K562 (cell line): ENCODE results near the gene KPRP. TPM values are rescaled to one million over a fixed set of nuclear protein-coding genes. Genes with fewer than 3 reads are reported as not detected.

Source experiments
- ATAC-seq: fragments of 200-7000 bp; cut with Tn5 transposase; 3 replicates; pipeline ENCODE4 v1.9.1; 2020; ENCODE audit warnings: moderate library complexity
- BruUV-seq: library from RNA; stranded (reverse); fragments of 400-500 nt; replicated peaks from 2 replicates; lab custom pipeline; 2021; lab: Mats Ljungman, UMichigan
- CTCF ChIA-PET: fragments of 300-600 bp; formaldehyde crosslinking; extraction: SDS; loops from one replicate; lab custom pipeline; 2021; ENCODE audit warnings: low intra/inter-chr PET ratio; lab: Yijun Ruan, JAX
- POLR2A ChIA-PET: fragments of 300-600, 350-650 bp; sonication (Branson Sonifier 250); formaldehyde crosslinking; extraction: SDS; loops from one replicate; lab custom pipeline; 2021; ENCODE audit warnings: antibody characterized with exemption, inconsistent platforms; lab: Yijun Ruan, JAX
- DNase-seq, 4 experiments: peaks; one replicate each; pipeline versions ENCODE4 v3.0.0 to v3.0.0-alpha.2; 2011 to 2018; ENCODE audit warnings: low spot score in 3 of 4, mixed read lengths in 3 of 4; ENCODE audit errors: extremely low read depth in 1 of 4
- FAIRE-seq: peaks from 2 replicates; lab custom pipeline; 2011; peaks lifted over from hg19 to GRCh38; lab: Jason Lieb, UNC
- H2AFZ ChIP-seq: 2 replicates; pipeline ENCODE4 v1.6.0; 2011; ENCODE audit warnings: low read depth, low read length, control low read depth, inconsistent platforms
- H3K27ac ChIP-seq: fragments of 200-600 bp; 3 replicates; pipeline ENCODE4 v1.8.0; 2011; ENCODE audit warnings: low read depth, mild to moderate bottlenecking, control low read depth, inconsistent platforms, low read length, moderate library complexity, mixed read lengths; ENCODE audit errors: extremely low read depth
- H3K27me3 ChIP-seq, 2 experiments: fragments of 300-600 bp in 1 of 2; 2 replicates in 1 of 2; 3 replicates in 1 of 2; pipeline versions ENCODE4 v1.6.0 to v1.8.0; 2011; ENCODE audit warnings: inconsistent platforms in 2 of 2, low read length in 2 of 2, mild to moderate bottlenecking in 1 of 2, mixed read lengths in 1 of 2, moderate library complexity in 1 of 2; ENCODE audit not compliant: control insufficient read depth in 2 of 2, insufficient read depth in 2 of 2
- H3K36me3 ChIP-seq: fragments of 300-600 bp; 3 replicates; pipeline ENCODE4 v1.8.0; 2011; ENCODE audit warnings: mild to moderate bottlenecking, low read length, inconsistent platforms; ENCODE audit not compliant: control insufficient read depth, insufficient read depth
- H3K4me1 ChIP-seq, 2 experiments: fragments of 200-600 bp in 1 of 2; replicated peaks in 1 of 2; 2 replicates in 1 of 2; 3 replicates in 1 of 2; pipeline versions ENCODE4 v1.5.1 to v1.8.0; 2011; ENCODE audit warnings: inconsistent platforms in 2 of 2, low read length in 2 of 2, mild to moderate bottlenecking in 1 of 2, mixed read lengths in 1 of 2, moderate library complexity in 1 of 2; ENCODE audit not compliant: control insufficient read depth in 2 of 2, insufficient read depth in 2 of 2
- H3K4me2 ChIP-seq: 2 replicates; pipeline ENCODE4 v1.6.1; 2011; ENCODE audit warnings: low read length, control low read depth, inconsistent platforms, mixed read lengths; ENCODE audit not compliant: insufficient read depth
- H3K4me3 ChIP-seq: fragments of 200-600 bp; sonication (generic), shearing (Covaris generic); 2 replicates; pipeline ENCODE4 v1.5.1; 2016; ENCODE audit warnings: control low read depth, inconsistent platforms
- H3K79me2 ChIP-seq: fragments of 200-600 bp; 3 replicates; pipeline ENCODE4 v1.8.0; 2011; ENCODE audit warnings: low read length, inconsistent platforms; ENCODE audit not compliant: control insufficient read depth, insufficient read depth
- H3K9ac ChIP-seq, 2 experiments: 2 replicates each; pipeline versions ENCODE4 v1.6.0 to v1.6.1; 2011; ENCODE audit warnings: low read depth in 2 of 2, low read length in 2 of 2, control low read depth in 1 of 2, inconsistent platforms in 1 of 2, mild to moderate bottlenecking in 1 of 2, mixed read lengths in 1 of 2; ENCODE audit not compliant: insufficient read depth in 1 of 2
- H3K9me1 ChIP-seq: one replicate; pipeline ENCODE4 v1.6.0; 2011; ENCODE audit warnings: inconsistent platforms, mild to moderate bottlenecking, low read length, moderate library complexity; ENCODE audit not compliant: control insufficient read depth, insufficient read depth
- H3K9me3 ChIP-seq: replicated peaks from 2 replicates; pipeline ENCODE4 v1.5.1; 2011; ENCODE audit warnings: low read depth, low read length, inconsistent platforms; ENCODE audit not compliant: control insufficient read depth, insufficient read depth
- H4K20me1 ChIP-seq: replicated peaks from 2 replicates; pipeline ENCODE4 v1.6.1; 2011; ENCODE audit warnings: low read length, inconsistent platforms, mixed read lengths; ENCODE audit not compliant: control insufficient read depth, insufficient read depth
- GATAD2B ChIP-seq: fragments of 450-650 bp; IDR thresholded peaks from 2 replicates; pipeline ENCODE4 v1.6.1; 2017; ENCODE audit warnings: mild to moderate bottlenecking, borderline replicate concordance
- KLF10 ChIP-seq: fragments of 250-450 bp; sonication (Bioruptor Pico); IDR thresholded peaks from 2 replicates; pipeline ENCODE4 v1.6.1; 2021; ENCODE audit warnings: matching md5 sums
- NFRKB ChIP-seq: fragments of 450-650 bp; IDR thresholded peaks from 2 replicates; pipeline ENCODE4 v1.6.1; 2016; ENCODE audit warnings: low read depth
- NUFIP1 ChIP-seq: fragments of 450-650 bp; IDR thresholded peaks from 2 replicates; pipeline ENCODE4 v1.6.1; 2018; ENCODE audit not compliant: partially characterized antibody
- PHB ChIP-seq: fragments of 250-450 bp; sonication (Bioruptor Pico); IDR thresholded peaks from 2 replicates; pipeline ENCODE4 v1.5.0; 2021
- WGBS: fragments of 100-300 bp; shearing (Covaris generic); methylation state at CpG from one replicate; pipeline ENCODE4 v1.1.6; 2016; ENCODE audit warnings: low coverage, mixed read lengths; ENCODE audit not compliant: insufficient coverage; ENCODE audit errors: missing lambda C conversion rate; 5-methylcytosine and 5-hydroxymethylcytosine counted together
- in situ Hi-C: fragments of 300-500 bp; cut with MboI; formaldehyde crosslinking; loops from 4 replicates; pipeline ENCODE4 v1.15.0; 2018; ENCODE audit warnings: inconsistent platforms, mixed read lengths
- intact Hi-C: fragments of 100-400 bp; cut with micrococcal nuclease; formaldehyde crosslinking; loops from 2 replicates; pipeline ENCODE4 v1.14.2; 2022
- polyA plus RNA-seq, 8 experiments: library from polyadenylated mRNA; depleted of rRNA in 4 of 8; stranded (reverse) in 5 of 8; unstranded in 3 of 8; fragments of >200 nt; fragmentation: Nextera tagmentation in 2 of 8; fragmentation: Illumina TruSeq in 1 of 8; extraction: Ambion mirVana in 2 of 8; extraction: Trizol in 1 of 8; gene quantifications; 2 replicates each; pipeline versions ENCODE4 v1.2.1 to v1.2.3, GENCODE V29; 2011 to 2014; ENCODE audit warnings: inconsistent platforms in 1 of 8, missing spikeins in 1 of 8
- total RNA-seq, 7 experiments: library from RNA; depleted of rRNA in 6 of 7; stranded (reverse); fragments of >200 nt in 6 of 7; fragmentation: Illumina TruSeq in 2 of 7; extraction: Trizol in 2 of 7; gene quantifications; 2 replicates each; pipeline versions ENCODE4 v1.2.1 to v1.2.3, GENCODE V29; 2011 to 2021; ENCODE audit warnings: low replicate concordance in 1 of 7
- TF ChIP-seq, protein P1 (sequence below): fragments of 450-650 bp; formaldehyde crosslinking; IDR thresholded peaks from 2 replicates; pipeline ENCODE4 v1.4.0; 2022; ENCODE audit warnings: missing genetic modification characterization
- TF ChIP-seq, protein P2 (sequence below), 2 experiments: IDR thresholded peaks; 2 replicates each; pipeline ENCODE4 v1.6.1; 2012; ENCODE audit warnings: improper control_type of control experiment in 2 of 2, low read depth in 2 of 2, low read length in 2 of 2, borderline replicate concordance in 1 of 2
- TF ChIP-seq, protein P3 (sequence below): IDR thresholded peaks from 2 replicates; pipeline ENCODE4 v1.6.1; 2011; ENCODE audit warnings: borderline replicate concordance, low read depth, mild to moderate bottlenecking, moderate library complexity, low read length; ENCODE audit not compliant: insufficient read depth, poor library complexity, severe bottlenecking

Gene KPRP
- total and polyA plus RNA-seq, 9 of the 15 experiments (the other 6 are each of a cell fraction or from before 2014, with no cell fraction given), result not detected

DNA sequence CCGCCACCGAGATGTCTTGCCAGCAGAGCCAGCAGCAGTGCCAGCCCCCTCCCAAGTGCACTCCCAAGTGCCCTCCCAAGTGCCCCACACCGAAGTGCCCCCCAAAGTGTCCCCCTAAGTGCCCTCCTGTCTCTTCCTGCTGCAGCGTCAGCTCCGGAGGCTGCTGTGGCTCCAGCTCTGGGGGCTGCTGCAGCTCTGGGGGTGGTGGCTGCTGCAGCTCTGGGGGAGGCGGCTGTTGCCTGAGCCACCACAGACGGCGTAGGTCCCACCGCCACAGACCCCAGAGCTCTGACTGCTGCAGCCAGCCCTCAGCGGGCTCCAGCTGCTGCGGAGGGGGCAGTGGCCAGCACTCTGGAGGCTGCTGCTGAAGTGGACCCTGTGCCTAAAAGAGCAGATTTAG lies 18.5 kb downstream of the KPRP start:
- Histone ChIP-seq H3K79me2 (no peaks in the 10 kb centered on the region), H3K4me3 (no peak overlapping the region), H3K36me3 (no peaks in the 10 kb centered on the region), H3K27me3 (no peaks in the 10 kb centered on the region), H3K27ac (no peak overlapping the region), H3K9me1 (no peaks in the 10 kb centered on the region), H3K9me3 (no peaks in the 10 kb centered on the region), H3K4me1 (no peaks in the 10 kb centered on the region), H3K9ac (no peak overlapping the region), H3K4me2 (no peak overlapping the region), H2AFZ (no peak overlapping the region), H4K20me1 (no peaks in the 10 kb centered on the region)
- POLR2A ChIA-PET, result interaction anchor here (0.6 kb wide), 1 partner anchor 12 kb away, joined by 3 read pairs; no protein-coding TSS in a partner anchor
- intact Hi-C loops, result no loop called here
- CTCF ChIA-PET, result no interaction called here
- ATAC-seq (no peak), DNase-seq (no peak), FAIRE-seq (no peak)
- 0% methylated on average over 8 of the region's 11 CpGs for WGBS
- no TSS peak for BruUV-seq
- in situ Hi-C loops, result no loop called here
- TF ChIP-seq GATAD2B (no peak), NFRKB (no peak), NUFIP1 (no peak), PHB (CRISPR knock-in tag) (no peak), KLF10 (CRISPR knock-in tag) (no peak)
- TF ChIP-seq, protein P1, sequence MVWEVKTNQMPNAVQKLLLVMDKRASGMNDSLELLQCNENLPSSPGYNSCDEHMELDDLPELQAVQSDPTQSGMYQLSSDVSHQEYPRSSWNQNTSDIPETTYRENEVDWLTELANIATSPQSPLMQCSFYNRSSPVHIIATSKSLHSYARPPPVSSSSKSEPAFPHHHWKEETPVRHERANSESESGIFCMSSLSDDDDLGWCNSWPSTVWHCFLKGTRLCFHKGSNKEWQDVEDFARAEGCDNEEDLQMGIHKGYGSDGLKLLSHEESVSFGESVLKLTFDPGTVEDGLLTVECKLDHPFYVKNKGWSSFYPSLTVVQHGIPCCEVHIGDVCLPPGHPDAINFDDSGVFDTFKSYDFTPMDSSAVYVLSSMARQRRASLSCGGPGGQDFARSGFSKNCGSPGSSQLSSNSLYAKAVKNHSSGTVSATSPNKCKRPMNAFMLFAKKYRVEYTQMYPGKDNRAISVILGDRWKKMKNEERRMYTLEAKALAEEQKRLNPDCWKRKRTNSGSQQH (CRISPR knock-in tag), result no peak
- TF ChIP-seq, protein P2, sequence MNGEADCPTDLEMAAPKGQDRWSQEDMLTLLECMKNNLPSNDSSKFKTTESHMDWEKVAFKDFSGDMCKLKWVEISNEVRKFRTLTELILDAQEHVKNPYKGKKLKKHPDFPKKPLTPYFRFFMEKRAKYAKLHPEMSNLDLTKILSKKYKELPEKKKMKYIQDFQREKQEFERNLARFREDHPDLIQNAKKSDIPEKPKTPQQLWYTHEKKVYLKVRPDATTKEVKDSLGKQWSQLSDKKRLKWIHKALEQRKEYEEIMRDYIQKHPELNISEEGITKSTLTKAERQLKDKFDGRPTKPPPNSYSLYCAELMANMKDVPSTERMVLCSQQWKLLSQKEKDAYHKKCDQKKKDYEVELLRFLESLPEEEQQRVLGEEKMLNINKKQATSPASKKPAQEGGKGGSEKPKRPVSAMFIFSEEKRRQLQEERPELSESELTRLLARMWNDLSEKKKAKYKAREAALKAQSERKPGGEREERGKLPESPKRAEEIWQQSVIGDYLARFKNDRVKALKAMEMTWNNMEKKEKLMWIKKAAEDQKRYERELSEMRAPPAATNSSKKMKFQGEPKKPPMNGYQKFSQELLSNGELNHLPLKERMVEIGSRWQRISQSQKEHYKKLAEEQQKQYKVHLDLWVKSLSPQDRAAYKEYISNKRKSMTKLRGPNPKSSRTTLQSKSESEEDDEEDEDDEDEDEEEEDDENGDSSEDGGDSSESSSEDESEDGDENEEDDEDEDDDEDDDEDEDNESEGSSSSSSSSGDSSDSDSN (IDR thresholded peaks at IDR 0.05; ENCODE audit: borderline replicate concordance in 1 of 2, low read depth in 2 of 2, low read length in 2 of 2), result no peak
- TF ChIP-seq, protein P3, sequence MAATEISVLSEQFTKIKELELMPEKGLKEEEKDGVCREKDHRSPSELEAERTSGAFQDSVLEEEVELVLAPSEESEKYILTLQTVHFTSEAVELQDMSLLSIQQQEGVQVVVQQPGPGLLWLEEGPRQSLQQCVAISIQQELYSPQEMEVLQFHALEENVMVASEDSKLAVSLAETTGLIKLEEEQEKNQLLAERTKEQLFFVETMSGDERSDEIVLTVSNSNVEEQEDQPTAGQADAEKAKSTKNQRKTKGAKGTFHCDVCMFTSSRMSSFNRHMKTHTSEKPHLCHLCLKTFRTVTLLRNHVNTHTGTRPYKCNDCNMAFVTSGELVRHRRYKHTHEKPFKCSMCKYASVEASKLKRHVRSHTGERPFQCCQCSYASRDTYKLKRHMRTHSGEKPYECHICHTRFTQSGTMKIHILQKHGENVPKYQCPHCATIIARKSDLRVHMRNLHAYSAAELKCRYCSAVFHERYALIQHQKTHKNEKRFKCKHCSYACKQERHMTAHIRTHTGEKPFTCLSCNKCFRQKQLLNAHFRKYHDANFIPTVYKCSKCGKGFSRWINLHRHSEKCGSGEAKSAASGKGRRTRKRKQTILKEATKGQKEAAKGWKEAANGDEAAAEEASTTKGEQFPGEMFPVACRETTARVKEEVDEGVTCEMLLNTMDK, result no peak
